ENCODE data around the gene PKDREJ. TPM values are rescaled to one million over a fixed set of nuclear protein-coding genes. Genes with fewer than 3 reads are reported as not detected.

Gene PKDREJ
- total RNA-seq, 6 donors from 2014 or later = 0.06 to 1.0 TPM; not detected in 4

- DNase-seq (no peak), ATAC-seq (ENCODE audit: low FRiP score in 2 of 2) (no peak)
- Histone ChIP-seq H3K36me3 (no peaks in the 10 kb centered on the region), H3K27ac (no peak overlapping the region), H3K9me3 (no peaks in the 10 kb centered on the region), H3K27me3 (no peaks in the 10 kb centered on the region), H3K4me1 (no peaks in the 10 kb centered on the region), H3K4me3 (no peak overlapping the region)
- TF ChIP-seq EP300 (IDR thresholded peaks at IDR 0.05) (no peak), POLR2A (IDR thresholded peaks at IDR 0.05) (no peak)
- WGBS, 2 donors = 86 to 90% methylated on average over 7 of the region's 7 CpGs
Measured at GRCh38 chr22:46303347-46303965, 40.3 kb upstream of the PKDREJ start.

GRCh38 chr22:46300491-46300890, 37.3 kb upstream of the PKDREJ start:
- no peaks in the 10 kb centered on the region for H3K9me3 ChIP-seq
- TF ChIP-seq POLR2A (IDR thresholded peaks at IDR 0.05) (no peak), POLR2AphosphoS5 (IDR thresholded peaks at IDR 0.05) (no peak), CTCF (IDR thresholded peaks at IDR 0.05) (no peak), EP300 (IDR thresholded peaks at IDR 0.05) (no peak)
- no peak overlapping the region for H3K27ac ChIP-seq
- no peaks in the 10 kb centered on the region for H3K27me3 ChIP-seq
- H3K4me1 ChIP-seq = peaks cover 15 to 18% (median 17%) of the 10 kb centered on the region in 4 donors
- WGBS, 2 donors = 97 to 100% methylated on average over 7 of the region's 7 CpGs
- H3K36me3 ChIP-seq = no peaks in the 10 kb centered on the region
- H3K4me3 ChIP-seq = no peak overlapping the region
- ATAC-seq (ENCODE audit: low FRiP score in 2 of 2) = no peak
- no peak for DNase-seq

GRCh38 chr22:46299101-46299500, 36.0 kb upstream of the PKDREJ start:
- Histone ChIP-seq H3K9me3 (no peaks in the 10 kb centered on the region), H3K27me3 (no peaks in the 10 kb centered on the region), H3K4me3 (no peak overlapping the region), H3K36me3 (no peaks in the 10 kb centered on the region), H3K27ac (no peak overlapping the region), H3K4me1 (peaks cover 15 to 21% (median 18%) of the 10 kb centered on the region in 4 donors)
- ATAC-seq (ENCODE audit: low FRiP score in 2 of 2) = no peak
- no peak for TF ChIP-seq POLR2A (IDR thresholded peaks at IDR 0.05)
- no peak for TF ChIP-seq POLR2AphosphoS5 (IDR thresholded peaks at IDR 0.05)
- no peak for TF ChIP-seq EP300 (IDR thresholded peaks at IDR 0.05)
- TF ChIP-seq CTCF (IDR thresholded peaks at IDR 0.05) = no peak
- WGBS, 2 donors = 94 to 95% methylated on average over 13 of the region's 13 CpGs
- DNase-seq = no peak

GRCh38 chr22:46297151-46297812, 34.1 kb upstream of the PKDREJ start:
- Histone ChIP-seq H3K4me1 (peaks cover 15 to 24% (median 19%) of the 10 kb centered on the region in 4 donors), H3K36me3 (peaks cover 2 to 10% (median 6%) of the 10 kb centered on the region in 4 donors), H3K27ac (peak overlapping the region in 1 of 4 donors; percentile 92), H3K27me3 (no peaks in the 10 kb centered on the region), H3K4me3 (peak overlapping the region; percentile 34 to 70 (median 62)), H3K9me3 (no peaks in the 10 kb centered on the region)
- DNase-seq (no peak), ATAC-seq (ENCODE audit: low FRiP score in 2 of 2) (no peak)
- 6 to 19% methylated on average over 9 to 24 of the region's 32 CpGs for WGBS, 2 donors
- TF ChIP-seq POLR2A (IDR thresholded peaks at IDR 0.05) (no peak), POLR2AphosphoS5 (IDR thresholded peaks at IDR 0.05) (no peak), CTCF (IDR thresholded peaks at IDR 0.05) (no peak), EP300 (IDR thresholded peaks at IDR 0.05) (no peak)

GRCh38 chr22:46296257-46297150, 33.4 kb upstream of the PKDREJ start, which contains the start of gene GTSE1:
Gene GTSE1 (plus strand): TSS chr22:46296870. CDS start chr22:46297401, 531 bp downstream.
- TF ChIP-seq EP300 (IDR thresholded peaks at IDR 0.05) (no peak), CTCF (IDR thresholded peaks at IDR 0.05) (peak in 3 of 6 experiments; percentile 29 to 61 (median 36)), POLR2AphosphoS5 (IDR thresholded peaks at IDR 0.05) (peak; percentile 77 to 79), POLR2A (IDR thresholded peaks at IDR 0.05) (peak in 3 of 4 donors; percentile 52 to 79 (median 55))

More at GRCh38 chr22:46296257-46297150, 33.4 kb upstream of the PKDREJ start, which contains the start of gene GTSE1:
- Histone ChIP-seq H3K9me3 (no peaks in the 10 kb centered on the region), H3K4me3 (peak within 1 kb of the TSS; percentile 50 to 70 (median 62)), H3K27ac (peak within 1 kb of the TSS; percentile 87 to 95 (median 93)), H3K27me3 (no peaks in the 10 kb centered on the region), H3K36me3 (peaks cover 2 to 18% (median 12%) of the 10 kb centered on the region in 4 donors), H3K4me1 (peaks cover 15 to 24% (median 19%) of the 10 kb centered on the region in 4 donors)
- 2 to 3% methylated on average over 28 to 56 of the region's 76 CpGs for WGBS, 2 donors
- peak; percentile 98 to 99 for DNase-seq
- ATAC-seq (ENCODE audit: low FRiP score in 2 of 2) = peak; percentile 98

Measured in upper lobe of left lung (tissue), 6 donors.